Liver (tissue), 9 donors: ENCODE results near the gene COMP. TPM values are rescaled to one million over a fixed set of nuclear protein-coding genes. Genes with fewer than 3 reads are reported as not detected.

ENCODE experiments used
- DNase-seq: peaks from one replicate; pipeline ENCODE4 v3.0.0-alpha.2; 2017; ENCODE audit warnings: low spot score
- H3K27ac ChIP-seq, 2 donors: one replicate each; pipeline ENCODE4 v1.7.0; 2013; ENCODE audit warnings: inconsistent platforms in 2 of 2, low read length in 2 of 2, control low read depth in 1 of 2, low read depth in 1 of 2, mild to moderate bottlenecking in 1 of 2
- H3K27me3 ChIP-seq, 4 donors: one replicate each; pipeline versions ENCODE4 v1.6.1 to v1.7.0; 2013; ENCODE audit warnings: low read length in 3 of 4, inconsistent platforms in 1 of 4, mild to moderate bottlenecking in 1 of 4, moderate library complexity in 1 of 4; ENCODE audit not compliant: control insufficient read depth in 4 of 4, insufficient read depth in 4 of 4
- H3K36me3 ChIP-seq, 4 donors: one replicate each; pipeline versions ENCODE4 v1.6.1 to v1.7.0; 2013; ENCODE audit warnings: low read length in 3 of 4, mild to moderate bottlenecking in 3 of 4, low read depth in 1 of 4, moderate library complexity in 1 of 4; ENCODE audit not compliant: control insufficient read depth in 4 of 4, insufficient read depth in 3 of 4
- H3K4me1 ChIP-seq, 4 donors: one replicate each; pipeline versions ENCODE4 v1.6.1 to v1.7.0; 2013; ENCODE audit warnings: low read length in 3 of 4, mild to moderate bottlenecking in 3 of 4, moderate library complexity in 1 of 4; ENCODE audit not compliant: control insufficient read depth in 4 of 4, insufficient read depth in 4 of 4
- H3K4me3 ChIP-seq, 3 donors: one replicate each; pipeline versions ENCODE4 v1.6.1 to v1.7.0; 2013; ENCODE audit warnings: low read length in 3 of 3, control low read depth in 1 of 3, low read depth in 1 of 3, mild to moderate bottlenecking in 1 of 3
- H3K9ac ChIP-seq, 2 donors: one replicate each; pipeline ENCODE4 v1.7.0; 2013; ENCODE audit warnings: low read length in 2 of 2, mild to moderate bottlenecking in 2 of 2, moderate library complexity in 2 of 2, control low read depth in 1 of 2, low read depth in 1 of 2
- H3K9me3 ChIP-seq, 4 donors: one replicate each; pipeline versions ENCODE4 v1.6.1 to v1.7.0; 2013; ENCODE audit warnings: low read length in 3 of 4; ENCODE audit not compliant: control insufficient read depth in 4 of 4
- ATF3 ChIP-seq: IDR thresholded peaks from 2 replicates; pipeline ENCODE4 v1.6.1; 2016; ENCODE audit warnings: antibody characterized with exemption
- CTCF ChIP-seq: fragments of 150-350 bp; IDR thresholded peaks from 2 replicates; pipeline ENCODE4 v1.5.1; 2017; ENCODE audit warnings: improper control_type of control experiment, low read depth, low read length; ENCODE audit not compliant: missing input control
- FOXA2 ChIP-seq: IDR thresholded peaks from 2 replicates; pipeline ENCODE4 v1.6.1; 2016; ENCODE audit warnings: antibody characterized with exemption
- GABPA ChIP-seq, 2 donors: IDR thresholded peaks in 1 of 2; conservative IDR thresholded peaks in 1 of 2; 2 replicates each; pipeline ENCODE4 v1.6.1; 2016; ENCODE audit warnings: antibody characterized with exemption in 2 of 2, mild to moderate bottlenecking in 1 of 2, moderate library complexity in 1 of 2
- HNF4A ChIP-seq, 2 donors: conservative IDR thresholded peaks; 2 replicates each; pipeline ENCODE4 v1.6.1; 2016; ENCODE audit warnings: antibody characterized with exemption in 2 of 2, mild to moderate bottlenecking in 2 of 2
- HNF4G ChIP-seq: IDR thresholded peaks from 2 replicates; pipeline ENCODE4 v1.6.1; 2016; ENCODE audit warnings: antibody characterized with exemption
- JUND ChIP-seq, 2 donors: IDR thresholded peaks; 2 replicates each; pipeline ENCODE4 v1.6.1; 2016; ENCODE audit warnings: antibody characterized with exemption in 2 of 2
- NR2F2 ChIP-seq: IDR thresholded peaks from 2 replicates; pipeline ENCODE4 v1.6.1; 2016; ENCODE audit warnings: antibody characterized with exemption
- RAD21 ChIP-seq, 2 donors: IDR thresholded peaks; 2 replicates each; pipeline ENCODE4 v1.6.1; 2016; ENCODE audit warnings: antibody characterized with exemption in 2 of 2, mild to moderate bottlenecking in 2 of 2
- REST ChIP-seq: IDR thresholded peaks from 2 replicates; pipeline ENCODE4 v1.6.1; 2016; ENCODE audit warnings: antibody characterized with exemption, mild to moderate bottlenecking
- RXRA ChIP-seq, 2 donors: IDR thresholded peaks; 2 replicates each; pipeline ENCODE4 v1.6.1; 2017 to 2018; ENCODE audit warnings: antibody characterized with exemption in 2 of 2, mild to moderate bottlenecking in 1 of 2
- SP1 ChIP-seq: IDR thresholded peaks from 2 replicates; pipeline ENCODE4 v1.6.1; 2018; ENCODE audit warnings: antibody characterized with exemption, mild to moderate bottlenecking
- YY1 ChIP-seq: IDR thresholded peaks from 2 replicates; pipeline ENCODE4 v1.6.1; 2016; ENCODE audit warnings: antibody characterized with exemption, mild to moderate bottlenecking
- ZBTB33 ChIP-seq: IDR thresholded peaks from 2 replicates; pipeline ENCODE4 v1.6.1; 2016; ENCODE audit warnings: antibody characterized with exemption
- WGBS: extraction: QIAGEN DNeasy Blood & Tissue Kit; methylation state at CpG from one replicate; pipeline ENCODE4 v1.1.7; 2013; 5-methylcytosine and 5-hydroxymethylcytosine counted together
- polyA plus RNA-seq, 2 donors: library from polyadenylated mRNA; stranded (reverse) in 1 of 2; unstranded in 1 of 2; fragments of 200-250 nt in 1 of 2; fragments of >200 nt in 1 of 2; fragmentation: Nextera tagmentation in 1 of 2; extraction: Ambion mirVana in 1 of 2; gene quantifications; one replicate each; pipeline versions ENCODE4 v1.2.1 to v1.2.3, GENCODE V29; 2013 to 2015
- total RNA-seq, 2 donors: library from RNA; depleted of rRNA; stranded (reverse); fragments of >200 nt; gene quantifications; one replicate each; pipeline ENCODE4 v1.2.3, GENCODE V29; 2014
- TF ChIP-seq, protein P1 (sequence below): IDR thresholded peaks from 2 replicates; pipeline ENCODE4 v1.6.1; 2016; ENCODE audit warnings: antibody characterized with exemption
- donor health status: healthy.
- donor health status: healthy.
- donor health status: healthy.
- donor health status: healthy.
- donor health status: healthy.

The COMP gene
- total and polyA plus RNA-seq, 4 donors, result 0.03 to 0.17 TPM; not detected in 2

DNA sequence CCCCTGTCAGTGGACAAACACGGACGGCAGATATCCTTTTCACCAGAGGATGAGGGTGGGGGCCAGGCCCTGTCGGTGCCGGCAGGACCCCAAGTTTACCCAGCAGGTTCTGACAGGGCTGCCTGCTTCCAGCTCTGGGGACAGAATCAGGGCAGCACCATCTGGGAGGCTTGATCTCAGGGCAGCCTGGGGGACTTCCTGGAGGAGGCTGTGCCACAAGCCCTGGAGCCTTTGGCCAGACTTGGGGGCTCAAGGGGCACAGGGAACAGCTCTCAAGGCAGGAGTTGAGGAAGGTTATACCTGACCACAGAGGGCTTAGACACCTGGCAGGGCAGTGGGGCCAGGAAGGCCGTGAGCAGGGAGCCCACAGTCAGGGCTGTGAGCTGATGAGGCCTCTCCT, 45.2 kb downstream of the COMP start:
- Histone ChIP-seq H3K27ac (no peak overlapping the region), H3K4me3 (no peak overlapping the region), H3K27me3 (no peaks in the 10 kb centered on the region), H3K9ac (no peak overlapping the region), H3K36me3 (no peaks in the 10 kb centered on the region), H3K9me3 (no peaks in the 10 kb centered on the region), H3K4me1 (peaks cover 0 to 3% (median 0%) of the 10 kb centered on the region in 4 donors)
- TF ChIP-seq RXRA (IDR thresholded peaks at IDR 0.05) (no peak), FOXA2 (no peak)
- WGBS, result 94% methylated on average over 5 of the region's 5 CpGs
- no peak for DNase-seq

GRCh38 chr19:18745012-18745735, 45.9 kb downstream of the COMP start:
- no peaks in the 10 kb centered on the region for H3K9me3 ChIP-seq
- no peaks in the 10 kb centered on the region for H3K36me3 ChIP-seq
- WGBS, result 97% methylated on average over 26 of the region's 26 CpGs
- H3K9ac ChIP-seq, result no peak overlapping the region
- no peak overlapping the region for H3K4me3 ChIP-seq
- no peak for TF ChIP-seq FOXA2
- TF ChIP-seq, protein P1, sequence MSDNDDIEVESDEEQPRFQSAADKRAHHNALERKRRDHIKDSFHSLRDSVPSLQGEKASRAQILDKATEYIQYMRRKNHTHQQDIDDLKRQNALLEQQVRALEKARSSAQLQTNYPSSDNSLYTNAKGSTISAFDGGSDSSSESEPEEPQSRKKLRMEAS, result no peak
- TF ChIP-seq JUND (IDR thresholded peaks at IDR 0.05), result no peak
- no peak for TF ChIP-seq YY1
- no peak for TF ChIP-seq REST
- no peak for TF ChIP-seq SP1
- no peak for TF ChIP-seq HNF4A (conservative IDR thresholded peaks at IDR 0.05)
- TF ChIP-seq ATF3, result no peak
- no peak for TF ChIP-seq GABPA (IDR thresholded peaks at IDR 0.05 in 1 of 2, conservative IDR thresholded peaks at IDR 0.05 in 1 of 2)
- no peak for TF ChIP-seq NR2F2
- TF ChIP-seq ZBTB33, result no peak
- TF ChIP-seq RAD21 (IDR thresholded peaks at IDR 0.05), result no peak
- TF ChIP-seq CTCF, result no peak
- TF ChIP-seq HNF4G, result no peak
- no peaks in the 10 kb centered on the region for H3K27me3 ChIP-seq
- H3K4me1 ChIP-seq, result peaks cover 0 to 3% (median 0%) of the 10 kb centered on the region in 4 donors
- H3K27ac ChIP-seq, result no peak overlapping the region
- DNase-seq, result no peak
